NB4 (cell line): ENCODE results near the gene CLTCL1.

Source experiments
- DNase-seq: peaks from one replicate; pipeline ENCODE4 v3.0.0; 2010; ENCODE audit warnings: low read depth
- H3K4me3 ChIP-seq: one replicate; pipeline ENCODE4 v1.5.1; 2011; ENCODE audit warnings: mild to moderate bottlenecking, low read depth, low read length, moderate library complexity
- CTCF ChIP-seq: IDR thresholded peaks from one replicate; pipeline ENCODE4 v1.5.1; 2012; ENCODE audit warnings: low read depth, low read length
- MAX ChIP-seq: IDR thresholded peaks from 2 replicates; pipeline ENCODE4 v1.6.1; 2011; ENCODE audit warnings: low read depth, low read length
- MYC ChIP-seq: IDR thresholded peaks from 2 replicates; pipeline ENCODE4 v1.6.1; 2011; ENCODE audit warnings: low read depth, low read length
- POLR2A ChIP-seq: IDR thresholded peaks from 2 replicates; pipeline ENCODE4 v1.6.1; 2011; ENCODE audit warnings: mild to moderate bottlenecking; ENCODE audit not compliant: insufficient read length; ENCODE audit errors: extremely low read depth

Gene CLTCL1

DNA sequence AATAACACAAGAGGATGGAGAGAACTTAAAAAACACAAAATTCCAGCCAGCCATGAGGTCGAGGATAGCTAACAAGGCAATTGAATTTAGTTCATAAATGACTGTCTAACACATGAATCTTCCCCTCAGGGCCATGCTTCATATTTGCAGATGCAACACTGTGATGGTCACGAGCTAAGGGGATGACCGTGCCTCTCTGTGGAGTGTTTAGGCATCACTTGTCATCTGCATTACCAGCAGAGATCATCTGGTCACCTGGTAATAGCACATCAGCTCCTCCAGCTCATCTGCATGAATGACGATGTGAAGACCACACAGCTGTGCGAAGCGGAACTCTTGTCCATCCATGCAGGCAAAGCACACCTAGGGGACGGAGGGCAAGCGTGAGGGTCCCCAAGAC is 92.0 kb downstream of the CLTCL1 start:
- no peak for DNase-seq
- TF ChIP-seq MAX (no peak), MYC (no peak), CTCF (no peak), POLR2A (no peak)
- H3K4me3 ChIP-seq, result no peak overlapping the region

- no peak for DNase-seq
- TF ChIP-seq CTCF (no peak), MYC (no peak), POLR2A (no peak), MAX (no peak)
- no peak overlapping the region for H3K4me3 ChIP-seq
Observed at GRCh38 chr22:19197997-19198865, 93.3 kb downstream of the CLTCL1 start.

- TF ChIP-seq MAX (no peak), CTCF (no peak)
- DNase-seq, result no peak
- H3K4me3 ChIP-seq, result no peak overlapping the region
Observed at GRCh38 chr22:19196841-19197612, 94.5 kb downstream of the CLTCL1 start.

- DNase-seq, result no peak
- H3K4me3 ChIP-seq, result no peak overlapping the region
- no peak for TF ChIP-seq POLR2A
- TF ChIP-seq MAX, result no peak
- no peak for TF ChIP-seq CTCF
- no peak for TF ChIP-seq MYC
Observed at GRCh38 chr22:19195796-19196731, 95.5 kb downstream of the CLTCL1 start.

DNA sequence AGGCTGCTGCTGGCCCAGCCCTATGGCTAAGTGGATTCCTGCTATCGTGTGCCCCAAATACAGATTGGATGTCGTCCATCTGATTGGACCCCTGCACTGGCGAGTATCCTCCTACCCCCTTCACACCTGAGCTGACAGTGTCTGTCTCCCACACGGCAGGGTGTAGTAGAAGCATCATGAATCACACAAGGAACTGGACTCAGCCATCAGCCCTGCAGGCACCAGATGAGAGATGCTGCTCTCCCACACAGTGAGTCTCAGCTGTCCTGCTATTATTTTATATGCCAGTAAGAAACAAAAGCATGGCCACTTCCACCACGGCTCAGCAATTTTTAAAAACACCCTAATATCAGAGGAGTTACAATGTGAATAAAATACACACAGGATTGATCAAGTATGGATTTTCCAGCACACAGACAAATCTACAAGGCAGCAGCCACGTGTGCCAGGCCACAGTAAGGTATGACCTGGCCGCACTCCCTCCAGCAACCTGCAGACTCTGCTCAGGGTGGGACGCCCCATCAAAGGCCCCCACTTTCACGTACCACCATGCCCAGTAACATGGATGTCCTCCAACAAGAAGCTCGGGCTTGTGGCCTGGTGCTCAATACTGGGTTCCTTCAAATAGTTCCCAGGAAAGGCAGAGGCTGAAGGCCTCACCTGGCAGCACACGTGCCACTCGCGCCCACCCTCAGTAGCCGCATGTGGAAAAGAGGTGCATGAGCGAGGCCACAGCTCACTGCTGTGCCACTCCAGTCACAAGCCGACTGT is 96.6 kb downstream of the CLTCL1 start:
- TF ChIP-seq MAX (no peak), MYC (no peak), CTCF (no peak), POLR2A (no peak)
- no peak overlapping the region for H3K4me3 ChIP-seq
- DNase-seq, result no peak
